AG09309 (cell line): ENCODE results near the gene CLMN.

Experiments
- DNase-seq: peaks from one replicate; pipeline ENCODE4 v3.0.0-alpha.2; 2010; ENCODE audit warnings: low read depth
- H3K4me3 ChIP-seq: 2 replicates; pipeline ENCODE4 v1.5.1; 2011; ENCODE audit warnings: mild to moderate bottlenecking, low read depth, low read length, moderate library complexity; ENCODE audit not compliant: control insufficient read depth
- CTCF ChIP-seq: IDR thresholded peaks from 2 replicates; pipeline ENCODE4 v1.5.1; 2011; ENCODE audit warnings: mild to moderate bottlenecking, low read depth, low read length, inconsistent platforms; ENCODE audit not compliant: insufficient read depth, control insufficient read depth; ENCODE audit errors: missing control alignments

CLMN gene

GRCh38 chr14:95312311-95312710 lies 7.4 kb downstream of the CLMN start:
- no peak for DNase-seq
- H3K4me3 ChIP-seq = no peak overlapping the region
- TF ChIP-seq CTCF = no peak

- TF ChIP-seq CTCF = no peak
- H3K4me3 ChIP-seq = no peak overlapping the region
- no peak for DNase-seq
Measured at GRCh38 chr14:95311752-95312151, 8.0 kb downstream of the CLMN start.

GRCh38 chr14:95310635-95311380 lies 8.9 kb downstream of the CLMN start:
- TF ChIP-seq CTCF = no peak
- H3K4me3 ChIP-seq = no peak overlapping the region
- DNase-seq = no peak

GRCh38 chr14:95309261-95310051 lies 10.3 kb downstream of the CLMN start:
- no peak for TF ChIP-seq CTCF
- no peak for DNase-seq
- no peak overlapping the region for H3K4me3 ChIP-seq

GRCh38 chr14:95308073-95308472 lies 11.6 kb downstream of the CLMN start:
- DNase-seq = no peak
- no peak for TF ChIP-seq CTCF
- no peak overlapping the region for H3K4me3 ChIP-seq

GRCh38 chr14:95307402-95308041 lies 12.2 kb downstream of the CLMN start:
- no peak for DNase-seq
- TF ChIP-seq CTCF = no peak

More at GRCh38 chr14:95307402-95308041, 12.2 kb downstream of the CLMN start:
- no peak overlapping the region for H3K4me3 ChIP-seq
